HG03103 (cell line): ENCODE measurements around the gene TRIM41.
A peak's percentile ranks its signal among the peaks of the same experiment; 100 is the strongest.

Source experiments
- ATAC-seq: cut with Tn5 transposase; IDR thresholded peaks from one replicate; pipeline ENCODE4 v1.9.1; 2021; ENCODE audit warnings: low read depth; ENCODE audit not compliant: unreplicated experiment

Gene TRIM41

GRCh38 chr5:181229996-181230395 lies 6.9 kb downstream of the TRIM41 start:
- ATAC-seq: no peak

GRCh38 chr5:181230551-181230950 lies 7.5 kb downstream of the TRIM41 start:
- ATAC-seq: no peak

GRCh38 chr5:181231432-181231831 lies 8.4 kb downstream of the TRIM41 start:
- no peak for ATAC-seq

- ATAC-seq: no peak
Observed at GRCh38 chr5:181232593-181232992, 9.5 kb downstream of the TRIM41 start.

- no peak for ATAC-seq
Observed at GRCh38 chr5:181233088-181233800, 10.2 kb downstream of the TRIM41 start.

- no peak for ATAC-seq
Observed at GRCh38 chr5:181233801-181234454, 10.8 kb downstream of the TRIM41 start.

GRCh38 chr5:181234455-181235306 lies 11.6 kb downstream of the TRIM41 start:
- no peak for ATAC-seq

GRCh38 chr5:181235323-181235688 lies 12.2 kb downstream of the TRIM41 start:
- ATAC-seq: no peak

- no peak for ATAC-seq
Observed at GRCh38 chr5:181235689-181236366, 12.7 kb downstream of the TRIM41 start.

GRCh38 chr5:181236471-181236870 lies 13.4 kb downstream of the TRIM41 start:
- no peak for ATAC-seq

- no peak for ATAC-seq
Observed at GRCh38 chr5:181236954-181237641, 14.0 kb downstream of the TRIM41 start.

- ATAC-seq: no peak
Observed at GRCh38 chr5:181237729-181238385, 14.8 kb downstream of the TRIM41 start.

GRCh38 chr5:181239062-181239663 lies 16.1 kb downstream of the TRIM41 start:
- no peak for ATAC-seq

GRCh38 chr5:181241393-181241975 lies 18.4 kb downstream of the TRIM41 start:
- ATAC-seq: no peak

- no peak for ATAC-seq
Observed at GRCh38 chr5:181242031-181242451, 19.0 kb downstream of the TRIM41 start.

- ATAC-seq: no peak
Observed at GRCh38 chr5:181243018-181243563, 20.0 kb downstream of the TRIM41 start.

- peak; percentile 49 for ATAC-seq
Observed at GRCh38 chr5:181243564-181244343, 20.7 kb downstream of the TRIM41 start, which contains the start of gene RACK1. TSS of gene RACK1 (minus strand) at chr5:181243906. CDS start at chr5:181243800, 106 bp downstream.
